Measurements from ENCODE around the gene HM13. TPM values are rescaled to one million over a fixed set of nuclear protein-coding genes. Genes with fewer than 3 reads are reported as not detected.

The HM13 gene
- total and polyA plus RNA-seq, 9 of the 15 experiments (the other 6 are each of a cell fraction or from before 2014, with no cell fraction given) = 7.7 to 136 (median 74.5) TPM

DNA sequence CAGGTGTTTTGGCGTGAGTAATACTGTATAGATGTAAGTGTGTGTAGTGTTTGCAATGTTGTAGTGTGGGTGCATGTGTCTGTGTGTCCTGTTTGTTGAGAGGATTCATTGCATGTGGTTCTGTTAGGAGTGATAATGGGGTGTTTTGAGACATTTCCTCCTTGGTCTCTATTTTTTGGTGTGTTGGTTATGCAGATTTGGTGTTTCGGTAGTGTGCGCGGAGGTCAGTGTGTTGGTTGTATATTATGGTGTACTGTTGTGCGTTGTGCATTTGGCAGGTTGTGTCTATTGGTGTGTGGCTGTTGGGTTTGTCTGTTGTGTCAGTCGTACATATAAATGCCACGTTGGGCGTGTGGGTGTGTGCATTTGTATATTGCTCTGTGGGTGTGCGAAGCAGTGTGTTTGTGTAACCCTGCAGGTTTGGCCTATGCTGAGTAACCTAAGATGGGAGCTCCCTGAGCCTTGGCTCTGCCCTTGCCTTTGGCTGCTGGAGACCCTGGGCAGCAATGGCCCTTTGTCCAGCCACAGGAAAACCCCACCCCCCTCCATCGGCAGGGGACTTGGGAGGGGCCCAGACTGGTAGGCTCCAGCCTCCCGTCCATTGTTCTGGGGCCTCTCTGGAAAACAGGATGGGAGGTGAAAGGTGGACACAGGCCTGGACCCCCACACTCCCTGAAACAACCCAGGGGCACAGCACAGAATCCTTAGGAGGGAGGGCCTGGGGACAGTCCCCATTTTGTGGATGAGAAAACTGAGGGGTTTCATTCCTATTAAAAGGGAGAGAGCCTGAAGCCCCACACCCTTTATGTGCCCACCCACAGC is 80.5 kb downstream of the HM13 start:
- CTCF ChIA-PET (ENCODE audit: low intra/inter-chr PET ratio) = no interaction called here
- no peaks in the 10 kb centered on the region for H4K20me1 ChIP-seq (replicated peaks; ENCODE audit: control insufficient read depth, insufficient read depth, low read length)
- peak overlapping the region; percentile 12 to 45; a peak in 2 of 4 replicates for H3K9ac ChIP-seq (ENCODE audit: insufficient read depth in 1 of 2, low read depth in 2 of 2, low read length in 2 of 2)
- H3K9me1 ChIP-seq (ENCODE audit: control insufficient read depth, insufficient read depth, low read length) = no peaks in the 10 kb centered on the region
- intact Hi-C loops (cut with micrococcal nuclease) = no loop called here
- H3K4me2 ChIP-seq (ENCODE audit: insufficient read depth, low read length) = no peak overlapping the region
- in situ Hi-C loops (cut with MboI) = loop anchor here (25.0 kb wide), 1 partner anchor 1043 kb away; no protein-coding TSS in a partner anchor
- no peaks in the 10 kb centered on the region for H3K27me3 ChIP-seq (ENCODE audit: control insufficient read depth in 2 of 2, insufficient read depth in 2 of 2, low read length in 2 of 2)
- TF ChIP-seq, protein P1, sequence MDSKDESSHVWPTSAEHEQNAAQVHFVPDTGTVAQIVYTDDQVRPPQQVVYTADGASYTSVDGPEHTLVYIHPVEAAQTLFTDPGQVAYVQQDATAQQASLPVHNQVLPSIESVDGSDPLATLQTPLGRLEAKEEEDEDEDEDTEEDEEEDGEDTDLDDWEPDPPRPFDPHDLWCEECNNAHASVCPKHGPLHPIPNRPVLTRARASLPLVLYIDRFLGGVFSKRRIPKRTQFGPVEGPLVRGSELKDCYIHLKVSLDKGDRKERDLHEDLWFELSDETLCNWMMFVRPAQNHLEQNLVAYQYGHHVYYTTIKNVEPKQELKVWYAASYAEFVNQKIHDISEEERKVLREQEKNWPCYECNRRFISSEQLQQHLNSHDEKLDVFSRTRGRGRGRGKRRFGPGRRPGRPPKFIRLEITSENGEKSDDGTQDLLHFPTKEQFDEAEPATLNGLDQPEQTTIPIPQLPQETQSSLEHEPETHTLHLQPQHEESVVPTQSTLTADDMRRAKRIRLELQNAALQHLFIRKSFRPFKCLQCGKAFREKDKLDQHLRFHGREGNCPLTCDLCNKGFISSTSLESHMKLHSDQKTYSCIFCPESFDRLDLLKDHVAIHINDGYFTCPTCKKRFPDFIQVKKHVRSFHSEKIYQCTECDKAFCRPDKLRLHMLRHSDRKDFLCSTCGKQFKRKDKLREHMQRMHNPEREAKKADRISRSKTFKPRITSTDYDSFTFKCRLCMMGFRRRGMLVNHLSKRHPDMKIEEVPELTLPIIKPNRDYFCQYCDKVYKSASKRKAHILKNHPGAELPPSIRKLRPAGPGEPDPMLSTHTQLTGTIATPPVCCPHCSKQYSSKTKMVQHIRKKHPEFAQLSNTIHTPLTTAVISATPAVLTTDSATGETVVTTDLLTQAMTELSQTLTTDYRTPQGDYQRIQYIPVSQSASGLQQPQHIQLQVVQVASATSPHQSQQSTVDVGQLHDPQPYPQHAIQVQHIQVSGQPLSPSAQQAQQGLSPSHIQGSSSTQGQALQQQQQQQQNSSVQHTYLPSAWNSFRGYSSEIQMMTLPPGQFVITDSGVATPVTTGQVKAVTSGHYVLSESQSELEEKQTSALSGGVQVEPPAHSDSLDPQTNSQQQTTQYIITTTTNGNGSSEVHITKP (IDR thresholded peaks at IDR 0.05; ENCODE audit: partially characterized antibody) = peak; percentile 41
- TF ChIP-seq, protein P2, sequence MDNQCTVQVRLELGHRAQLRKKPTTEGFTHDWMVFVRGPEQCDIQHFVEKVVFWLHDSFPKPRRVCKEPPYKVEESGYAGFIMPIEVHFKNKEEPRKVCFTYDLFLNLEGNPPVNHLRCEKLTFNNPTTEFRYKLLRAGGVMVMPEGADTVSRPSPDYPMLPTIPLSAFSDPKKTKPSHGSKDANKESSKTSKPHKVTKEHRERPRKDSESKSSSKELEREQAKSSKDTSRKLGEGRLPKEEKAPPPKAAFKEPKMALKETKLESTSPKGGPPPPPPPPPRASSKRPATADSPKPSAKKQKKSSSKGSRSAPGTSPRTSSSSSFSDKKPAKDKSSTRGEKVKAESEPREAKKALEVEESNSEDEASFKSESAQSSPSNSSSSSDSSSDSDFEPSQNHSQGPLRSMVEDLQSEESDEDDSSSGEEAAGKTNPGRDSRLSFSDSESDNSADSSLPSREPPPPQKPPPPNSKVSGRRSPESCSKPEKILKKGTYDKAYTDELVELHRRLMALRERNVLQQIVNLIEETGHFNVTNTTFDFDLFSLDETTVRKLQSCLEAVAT (IDR thresholded peaks at IDR 0.05) = peak in 1 of 2 experiments; percentile 87; a peak in 1 of 4 replicates
- TF ChIP-seq ARID1B (IDR thresholded peaks at IDR 0.05) = 0 out of 2 replicates have a peak, but pooled peaks have one; percentile 11
- peak; percentile 14 for TF ChIP-seq ARHGAP35 (IDR thresholded peaks at IDR 0.05; ENCODE audit: partially characterized antibody)
- TF ChIP-seq, protein P3, sequence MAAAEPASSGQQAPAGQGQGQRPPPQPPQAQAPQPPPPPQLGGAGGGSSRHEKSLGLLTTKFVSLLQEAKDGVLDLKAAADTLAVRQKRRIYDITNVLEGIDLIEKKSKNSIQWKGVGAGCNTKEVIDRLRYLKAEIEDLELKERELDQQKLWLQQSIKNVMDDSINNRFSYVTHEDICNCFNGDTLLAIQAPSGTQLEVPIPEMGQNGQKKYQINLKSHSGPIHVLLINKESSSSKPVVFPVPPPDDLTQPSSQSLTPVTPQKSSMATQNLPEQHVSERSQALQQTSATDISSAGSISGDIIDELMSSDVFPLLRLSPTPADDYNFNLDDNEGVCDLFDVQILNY (CRISPR knock-in tag; IDR thresholded peaks at IDR 0.05) = no peak
- no peak for TF ChIP-seq MBD2 (IDR thresholded peaks at IDR 0.05; ENCODE audit: borderline replicate concordance, low read depth)
- TF ChIP-seq ZNF316 (IDR thresholded peaks at IDR 0.05) = 0 out of 2 replicates have a peak, but pooled peaks have one; percentile 2
- FAIRE-seq (no peak), ATAC-seq (no peak), DNase-seq (ENCODE audit: extremely low read depth in 1 of 4, low spot score in 3 of 4) (no peak)
- H3K4me1 ChIP-seq (replicated peaks in 1 of 2; ENCODE audit: control insufficient read depth in 2 of 2, insufficient read depth in 2 of 2, low read length in 2 of 2) = peaks cover 30 to 35% of the 10 kb centered on the region in 2 experiments
- POLR2A ChIA-PET = no interaction called here
- peak overlapping the region; percentile 3 for H3K27ac ChIP-seq (ENCODE audit: extremely low read depth, low read depth, low read length)
- no peak overlapping the region for H2AFZ ChIP-seq (ENCODE audit: low read depth, low read length)
- H3K79me2 ChIP-seq (ENCODE audit: control insufficient read depth, insufficient read depth, low read length) = no peaks in the 10 kb centered on the region; the same call in 2 of the 3 replicates
- H3K36me3 ChIP-seq (ENCODE audit: control insufficient read depth, insufficient read depth, low read length) = no peaks in the 10 kb centered on the region
- WGBS (ENCODE audit: insufficient coverage, low coverage, missing lambda C conversion rate) = 83% methylated on average over 10 of the region's 11 CpGs
- H3K4me3 ChIP-seq = no peak overlapping the region
- no peaks in the 10 kb centered on the region for H3K9me3 ChIP-seq (replicated peaks; ENCODE audit: control insufficient read depth, insufficient read depth, low read depth, low read length)
- BruUV-seq (replicated peaks) = no TSS peak
